Non-pigmented ciliary epithelial cell (primary cell): Measurements from ENCODE around the gene CYBC1.
"Not testable (repeated sequence)": the region's sequence is repeated elsewhere in the genome, so short reads cannot be mapped to it uniquely, and the experiment has no call there.

Experiments
- DNase-seq: peaks from one replicate; pipeline ENCODE4 v3.0.0-alpha.2; 2010; ENCODE audit warnings: low read depth

CYBC1 gene

DNA sequence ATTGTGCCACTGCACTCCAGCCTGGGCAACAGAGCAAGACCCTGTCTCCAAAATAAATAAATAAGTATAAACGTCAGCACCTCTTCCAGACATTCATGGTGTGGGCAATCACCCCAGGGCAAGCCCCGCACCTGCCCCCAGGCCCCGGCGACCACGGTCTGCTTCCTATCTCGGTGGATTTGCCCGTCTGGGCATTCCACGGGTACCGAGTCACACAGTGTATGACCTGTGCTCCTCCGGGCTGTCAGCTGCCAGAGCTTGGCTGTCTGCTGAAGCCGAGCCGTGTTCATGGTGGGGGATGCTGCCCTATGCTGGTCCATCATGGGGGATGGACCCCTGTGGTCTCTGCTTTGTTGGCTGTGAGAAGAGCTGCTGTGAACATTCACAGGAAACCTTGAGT, 15.4 kb downstream of the CYBC1 start:
- DNase-seq: no peak

DNA sequence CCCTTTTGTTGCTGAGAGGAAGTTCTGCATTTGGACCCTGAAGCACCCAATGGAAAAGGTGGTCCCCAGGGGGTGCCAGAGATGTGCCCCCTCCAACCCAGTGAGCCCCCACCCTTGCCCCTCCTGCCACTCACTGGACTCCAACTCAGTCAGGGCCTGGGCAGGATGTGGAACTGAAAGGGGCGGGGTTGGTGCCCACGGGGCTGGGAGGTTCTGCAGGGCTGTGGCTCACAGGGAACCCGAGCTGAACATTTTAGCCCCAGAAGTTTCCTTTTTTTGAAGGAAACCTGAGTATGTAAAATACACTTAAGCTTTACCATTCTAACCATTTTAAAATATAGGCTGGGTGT, 16.4 kb downstream of the CYBC1 start:
- no peak for DNase-seq

DNA sequence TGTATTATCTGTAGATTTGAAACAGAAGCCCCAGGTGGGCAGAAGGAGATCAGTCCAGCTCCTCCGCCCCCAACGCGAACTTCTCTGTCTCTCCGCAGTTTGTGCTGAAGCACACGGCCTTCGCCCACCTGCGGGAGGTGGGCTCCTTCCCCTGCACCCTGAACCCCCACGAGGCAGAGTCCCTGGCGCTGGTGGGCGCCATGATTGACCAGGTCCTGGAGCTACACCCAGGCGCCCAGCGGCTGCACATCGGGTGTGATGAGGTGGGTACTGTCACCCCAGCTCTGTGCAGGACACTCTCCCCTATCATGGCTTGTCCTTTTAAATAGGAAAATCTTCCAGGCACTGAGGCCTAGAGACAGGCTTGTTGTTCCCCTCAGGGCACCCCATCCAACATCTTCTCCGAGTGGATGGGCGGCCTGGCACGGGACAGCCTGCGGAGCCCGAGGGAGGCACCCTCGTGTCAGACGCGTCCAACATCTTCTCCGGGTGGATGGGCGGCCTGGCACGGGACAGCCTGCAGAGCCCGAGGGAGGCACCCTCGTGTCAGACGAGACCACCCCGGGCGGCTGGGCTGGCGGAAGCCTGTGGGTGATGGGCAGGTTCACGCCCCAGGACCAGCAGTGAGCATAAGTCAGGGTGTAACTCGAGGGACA, 16.9 kb downstream of the CYBC1 start:
- DNase-seq: no peak

DNA sequence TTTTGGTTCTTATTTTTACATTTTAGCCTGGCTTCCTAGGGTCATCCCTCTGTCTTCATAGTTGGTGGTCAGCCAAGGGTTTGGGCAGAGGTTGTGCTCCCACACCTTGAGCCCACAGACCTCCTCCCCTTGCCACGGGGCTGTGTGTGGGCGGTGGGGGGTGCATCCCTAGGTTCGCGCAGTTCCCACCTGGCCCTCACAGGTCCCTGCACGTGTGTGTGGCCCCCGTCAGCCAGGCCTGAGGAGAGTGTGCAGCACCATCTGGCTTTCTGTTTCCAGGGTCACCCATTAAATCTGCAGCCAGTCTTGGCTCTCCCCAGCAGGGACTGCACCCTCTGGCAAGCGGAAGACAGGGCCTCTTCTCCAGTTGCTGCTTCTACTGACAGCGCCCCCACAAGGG, 18.5 kb downstream of the CYBC1 start:
- DNase-seq: no peak

DNA sequence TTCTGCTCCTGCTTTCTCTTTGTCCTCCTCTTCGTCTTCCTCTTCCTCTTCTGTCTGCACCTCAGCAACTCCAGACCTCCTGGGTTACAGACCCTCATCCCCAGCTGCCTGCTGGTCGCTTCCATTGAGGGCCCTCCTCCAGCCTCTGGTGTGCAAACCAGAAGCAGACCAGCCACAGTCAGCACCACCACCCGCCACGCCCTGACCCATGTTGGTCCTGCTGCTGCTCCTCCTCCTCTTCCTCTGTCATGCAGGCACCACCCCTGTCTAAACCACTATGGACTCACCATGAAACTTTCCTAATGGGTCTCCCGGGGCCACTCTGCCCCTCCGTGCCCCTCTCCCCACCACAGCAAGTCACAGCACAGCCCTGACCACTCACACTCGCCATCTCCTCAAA, 20.7 kb downstream of the CYBC1 start:
- DNase-seq: no peak

DNA sequence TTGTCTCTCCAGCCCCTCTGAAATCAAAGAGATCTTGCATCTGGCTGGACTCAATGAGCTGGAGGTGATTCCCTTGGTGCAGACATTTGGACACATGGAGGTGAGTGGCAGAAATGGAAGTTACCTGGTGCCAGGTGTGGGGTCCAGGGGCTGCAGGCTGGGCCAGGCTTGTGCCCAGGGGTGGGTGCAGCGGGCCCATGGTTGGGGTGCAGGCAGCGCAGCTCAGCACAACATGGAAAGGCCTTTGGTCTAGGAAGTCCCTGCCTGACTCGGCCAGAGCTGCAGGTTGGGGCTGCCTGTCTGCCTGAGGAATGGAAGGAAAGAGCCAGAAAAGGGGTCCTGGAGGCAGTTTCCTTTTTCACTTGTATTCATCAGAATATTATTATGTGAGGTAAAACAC, 22.0 kb downstream of the CYBC1 start:
- no peak for DNase-seq

DNA sequence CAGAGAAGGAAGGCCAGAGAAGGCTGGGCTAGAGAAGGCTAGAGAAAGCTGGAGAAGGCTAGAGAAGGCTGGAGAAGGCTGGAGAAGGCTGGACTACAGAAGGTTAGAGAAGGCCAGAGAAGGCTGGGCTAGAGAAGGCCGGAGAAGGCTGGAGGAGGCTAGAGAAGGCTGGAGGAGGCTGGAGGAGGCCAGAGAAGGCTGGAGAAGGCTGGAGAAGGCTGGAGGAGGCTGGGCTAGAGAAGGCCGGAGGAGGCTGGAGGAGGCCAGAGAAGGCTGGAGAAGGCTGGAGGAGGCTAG, 25.7 kb downstream of the CYBC1 start:
- no peak for DNase-seq

DNA sequence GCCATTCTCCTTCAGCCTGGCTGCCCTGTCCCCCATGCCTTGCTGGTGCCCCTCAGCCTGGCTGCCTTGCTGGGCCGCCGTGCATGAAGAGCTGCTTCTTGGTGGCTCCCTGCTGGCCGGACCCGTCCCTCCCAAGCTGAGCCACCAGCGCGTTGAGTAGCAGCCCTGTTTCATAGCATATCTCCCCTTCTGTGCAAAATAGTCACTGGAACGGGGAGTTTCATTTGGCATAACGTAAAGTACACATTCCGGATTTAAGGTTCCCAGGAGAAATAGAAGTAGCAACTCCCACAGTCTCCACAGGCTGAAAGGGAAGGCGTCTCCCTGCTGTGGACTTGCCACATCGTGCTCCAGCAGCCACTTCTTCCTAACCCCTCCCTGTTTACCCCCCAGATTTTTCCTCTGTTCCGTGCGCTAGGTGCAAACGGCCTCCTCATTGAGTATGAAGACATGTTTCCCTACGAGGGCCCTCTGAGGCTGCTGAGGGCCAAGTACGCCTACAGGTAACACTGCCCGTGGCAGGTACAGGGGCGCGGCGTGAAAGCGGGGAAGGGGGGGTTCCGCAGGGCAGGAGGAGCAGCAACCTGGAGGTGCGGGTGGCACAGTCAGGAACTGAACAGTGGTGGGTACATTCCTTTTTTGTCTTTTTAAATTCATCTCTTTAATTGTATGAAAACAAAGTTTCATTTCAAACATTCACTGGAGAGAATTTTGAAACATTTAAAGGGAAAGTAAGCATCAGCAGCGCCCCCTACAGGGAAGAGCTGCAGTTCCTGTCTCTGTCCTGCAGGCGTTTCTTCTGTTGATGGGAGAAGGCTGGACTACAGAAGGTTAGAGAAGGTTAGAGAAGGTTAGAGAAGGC, 26.3 kb downstream of the CYBC1 start:
- no peak for DNase-seq

DNA sequence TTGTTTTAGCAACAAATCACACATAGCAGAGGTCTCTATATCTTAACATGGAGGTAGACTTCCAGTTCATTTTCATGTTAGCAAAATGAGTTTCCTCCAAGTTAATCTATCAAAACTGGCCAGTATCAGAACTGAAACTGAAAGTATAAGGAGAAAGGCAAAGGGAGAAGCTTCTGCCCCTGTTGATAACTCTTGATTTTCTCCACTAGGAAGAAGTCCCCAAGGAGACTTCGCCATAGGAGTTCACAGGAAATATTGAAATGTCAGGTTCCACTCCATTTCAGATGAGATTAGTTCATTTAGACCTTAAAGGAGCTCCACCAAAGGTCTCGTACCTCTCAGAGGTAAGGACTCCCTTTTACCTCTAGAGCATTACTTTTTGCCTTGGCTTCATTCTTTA, 31.0 kb downstream of the CYBC1 start:
- no peak for DNase-seq

DNA sequence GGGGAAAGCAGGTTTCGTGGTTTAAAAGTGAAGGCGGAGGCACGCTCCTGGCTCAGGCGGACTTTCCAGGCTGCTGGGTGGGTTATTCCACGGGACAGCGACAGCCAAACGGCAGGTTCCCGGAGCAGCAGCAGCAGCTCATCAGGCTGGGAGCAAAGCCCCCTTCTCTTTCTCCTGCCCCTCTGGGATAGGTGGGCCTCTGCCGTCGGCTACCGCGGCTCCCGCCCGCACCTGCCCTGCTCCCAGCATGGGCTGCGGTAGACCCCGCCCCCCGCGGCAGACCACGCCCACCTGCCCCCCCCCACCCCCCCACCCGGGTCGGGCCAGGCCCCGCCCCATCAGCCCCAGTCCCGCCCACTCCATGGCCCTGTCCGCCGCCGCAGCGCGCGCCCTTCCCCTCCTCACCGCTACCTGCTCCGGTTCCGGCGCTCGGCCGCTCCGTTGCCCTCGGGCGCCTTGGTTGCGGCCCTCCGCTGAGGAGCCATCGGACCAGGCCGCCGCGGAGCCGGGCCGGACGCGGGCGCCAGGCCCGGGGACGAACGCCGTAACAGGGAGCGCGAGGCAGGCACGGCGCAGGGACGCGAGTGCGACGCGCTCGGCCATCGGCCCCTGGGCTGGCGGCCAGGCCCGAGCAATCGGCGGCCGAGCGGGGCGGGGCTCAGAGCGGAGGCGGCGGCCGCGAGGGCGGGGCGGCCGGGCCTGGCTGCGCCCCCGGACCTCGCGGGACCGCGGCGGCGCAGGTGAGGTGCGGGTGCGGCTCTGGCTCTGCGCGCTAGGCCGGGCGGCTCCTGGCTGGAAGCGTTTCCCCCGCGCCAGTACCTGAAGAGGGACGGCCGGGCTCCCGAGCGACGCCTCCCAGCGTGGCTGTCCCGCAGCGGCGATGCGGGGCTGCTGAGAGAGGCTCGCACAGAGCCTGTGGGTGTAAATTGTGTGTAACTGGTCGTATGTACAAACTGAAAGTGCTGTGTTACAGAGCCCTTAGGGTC, 32.3 kb downstream of the CYBC1 start, which contains the start of the genes HEXD and OGFOD3:
Gene HEXD, plus strand, starts transcription at position 347 of the 986 bp plus-strand sequence. CDS start 1,453 bp downstream, outside the sequence.
Gene OGFOD3, minus strand, starts transcription at position 586 of the 986 bp plus-strand sequence. Its CDS starts 101 bp downstream, at position 485.
- DNase-seq: no peak

DNA sequence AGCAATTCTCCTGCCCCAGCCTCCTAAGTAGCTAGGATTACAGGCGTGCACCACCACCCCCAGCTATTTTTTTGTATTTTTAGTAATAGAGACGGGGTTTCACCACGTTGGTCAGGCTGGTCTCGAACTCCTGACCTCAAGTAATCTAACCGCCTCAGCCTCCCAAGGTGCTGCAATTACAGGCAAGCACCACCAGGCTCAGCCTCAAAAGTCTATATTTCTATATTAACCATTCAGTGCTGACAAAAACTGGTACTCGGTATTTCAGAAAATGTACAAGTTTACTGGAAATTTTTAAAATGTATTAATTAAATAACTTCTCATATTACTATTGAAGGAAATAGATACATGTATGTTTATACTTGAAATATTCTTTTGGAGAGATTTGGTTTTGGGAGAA, 33.8 kb downstream of the CYBC1 start:
- DNase-seq: no peak

DNA sequence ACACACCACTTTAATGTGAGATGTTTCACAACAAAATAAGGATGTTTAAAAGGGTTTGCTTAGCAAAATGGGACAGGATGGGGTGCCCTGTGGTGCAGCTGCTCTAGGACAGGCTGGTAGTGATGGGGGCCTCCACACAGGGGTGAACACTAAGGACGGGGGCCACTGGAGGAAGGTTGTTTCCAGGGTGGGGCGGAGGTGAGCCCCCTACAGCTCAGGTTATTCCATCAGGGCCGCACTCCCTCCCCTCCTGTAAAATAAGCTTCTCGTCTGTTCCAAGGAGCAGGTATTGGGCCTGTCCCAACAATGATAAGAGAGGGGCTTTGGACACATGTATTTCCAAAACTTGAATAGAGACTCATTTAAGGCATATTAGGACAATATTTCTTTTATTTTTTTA, 34.3 kb downstream of the CYBC1 start:
- DNase-seq: no peak

DNA sequence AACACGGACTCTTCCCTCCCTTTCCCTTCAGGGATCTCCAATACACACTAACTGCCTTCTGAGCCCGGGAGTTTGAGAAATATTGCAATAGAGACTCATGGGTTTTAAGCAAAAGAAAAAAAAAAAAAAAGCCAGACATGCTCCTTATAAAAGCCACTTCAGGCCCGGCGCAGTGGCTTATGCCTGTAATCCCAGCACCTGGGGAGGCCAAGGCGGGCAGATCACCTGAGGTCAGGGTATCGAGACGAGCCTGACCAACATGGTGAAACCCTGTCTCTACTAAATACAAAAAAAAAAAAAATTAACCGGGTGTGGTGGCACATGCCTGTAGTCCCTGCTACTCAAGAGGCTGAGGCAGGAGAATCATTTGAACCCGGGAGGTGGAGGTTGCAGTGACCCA, 34.8 kb downstream of the CYBC1 start:
- DNase-seq: no peak

DNA sequence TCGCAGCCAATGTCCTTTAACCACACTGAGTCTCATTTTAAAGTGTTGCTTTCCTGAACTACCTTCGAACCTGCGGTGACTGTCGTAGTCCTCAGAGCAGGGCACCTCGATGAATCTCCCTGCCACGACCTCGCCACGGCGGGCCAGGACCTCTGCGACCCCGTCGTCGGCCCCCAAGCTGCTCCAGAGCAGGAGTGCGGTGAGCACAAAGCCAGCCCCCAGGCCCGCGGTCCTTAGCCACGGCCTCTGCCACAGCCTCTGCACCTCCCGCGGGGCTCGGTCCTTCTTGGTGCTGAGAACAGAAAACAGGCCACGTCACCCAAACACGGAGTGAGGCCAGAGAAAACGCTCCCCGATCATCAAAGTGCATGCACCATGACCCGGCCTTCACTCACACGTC, 35.2 kb downstream of the CYBC1 start:
- DNase-seq: no peak

DNA sequence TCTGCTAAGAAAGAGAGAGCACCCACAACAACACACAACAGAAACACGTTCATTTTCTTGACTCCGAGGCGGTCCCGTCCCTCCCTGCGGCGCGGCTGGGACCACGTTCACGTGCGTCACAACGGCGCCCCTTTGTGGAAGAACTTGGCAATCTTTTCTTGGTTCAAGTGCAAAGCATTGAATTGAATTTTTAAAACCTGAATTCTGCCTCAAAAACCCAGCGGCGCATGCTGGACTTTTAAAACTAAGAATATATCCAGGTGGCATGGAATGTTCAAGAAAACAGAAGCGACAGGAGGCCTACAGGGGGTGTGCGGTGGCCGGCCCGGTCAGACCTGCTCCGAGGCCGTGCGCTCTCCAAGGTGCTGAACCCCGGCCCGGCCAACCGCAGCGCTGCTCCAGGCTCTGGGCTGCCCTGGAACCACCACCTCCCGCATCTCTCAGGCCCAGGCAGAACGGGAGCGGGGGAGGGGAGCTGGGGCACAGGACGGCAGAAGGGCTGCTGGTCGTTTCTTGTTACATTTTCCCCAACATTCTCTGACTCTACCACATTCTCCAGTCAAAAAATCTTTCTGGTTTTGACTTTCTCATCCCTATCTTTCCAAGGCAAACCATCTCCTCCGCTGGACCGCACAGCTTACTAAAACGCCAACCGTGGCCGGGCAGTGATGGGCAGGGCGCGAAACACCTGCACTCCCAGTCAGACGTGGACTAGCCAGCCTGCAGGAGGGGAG, 35.8 kb downstream of the CYBC1 start:
- DNase-seq: no peak

DNA sequence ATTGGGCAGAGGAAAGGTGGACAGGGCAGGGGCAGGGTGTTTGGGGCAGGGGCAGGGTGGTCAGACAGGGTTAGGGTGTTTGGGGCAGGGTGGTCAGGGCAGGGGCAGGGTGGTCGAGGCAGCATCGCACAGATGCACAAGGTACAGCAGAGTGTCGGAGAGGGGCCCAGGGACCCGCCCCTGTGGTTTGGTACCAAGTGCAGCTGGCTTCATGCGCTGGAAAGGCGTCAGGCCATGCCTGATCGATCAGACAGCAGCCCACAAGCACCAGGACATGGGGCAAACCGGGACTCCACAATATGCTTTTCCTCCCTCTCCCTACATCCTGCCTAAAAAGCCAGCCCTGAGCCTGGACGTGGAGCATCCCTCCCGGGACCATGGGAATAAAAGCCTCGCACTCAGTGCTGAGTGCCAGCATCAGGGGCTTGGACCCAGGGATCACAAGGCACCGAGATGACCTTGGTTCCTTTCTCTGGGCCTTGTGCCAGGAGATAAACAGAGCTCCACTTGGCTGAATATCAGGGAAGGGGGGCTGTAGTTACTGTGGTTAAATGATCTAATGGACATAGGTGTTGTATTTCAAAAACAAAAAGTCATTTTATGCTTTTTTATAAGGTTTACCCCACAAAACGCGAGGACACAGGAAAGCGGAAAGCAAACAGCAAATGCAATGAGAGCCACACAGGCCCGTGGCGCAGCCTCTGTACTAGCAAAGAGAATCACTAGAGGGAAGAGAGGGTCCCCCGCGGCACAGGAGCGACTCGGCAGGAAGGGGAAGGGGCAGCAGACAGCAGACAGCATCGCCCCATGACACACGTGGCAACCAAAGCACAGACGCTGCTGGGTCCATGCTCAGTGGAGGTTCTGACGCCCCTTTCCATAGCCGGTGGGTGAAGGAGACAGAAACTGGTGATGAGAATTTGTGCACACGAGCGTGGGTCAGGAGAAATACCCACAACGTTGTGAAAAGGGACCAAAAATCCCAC, 37.7 kb downstream of the CYBC1 start:
- DNase-seq: no peak

DNA sequence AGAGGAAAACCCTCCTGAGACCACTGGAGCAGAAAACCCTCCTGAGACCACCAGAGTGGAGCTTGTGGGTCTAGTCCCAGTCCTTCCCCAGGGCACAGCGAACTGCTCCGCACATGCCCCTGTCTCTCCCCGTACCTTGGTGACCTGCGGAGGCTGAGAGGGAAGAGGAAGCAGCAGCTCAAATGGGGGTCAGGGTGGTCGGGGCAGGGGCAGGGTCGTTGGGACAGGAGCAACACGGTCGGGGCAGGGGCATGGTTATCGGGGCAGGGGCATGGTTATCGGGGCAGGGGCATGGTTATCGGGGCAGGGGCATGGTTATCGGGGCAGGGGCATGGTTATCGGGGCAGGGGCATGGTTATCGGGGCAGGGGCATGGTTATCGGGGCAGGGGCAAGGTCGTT, 38.5 kb downstream of the CYBC1 start:
- DNase-seq: not testable (repeated sequence)

DNA sequence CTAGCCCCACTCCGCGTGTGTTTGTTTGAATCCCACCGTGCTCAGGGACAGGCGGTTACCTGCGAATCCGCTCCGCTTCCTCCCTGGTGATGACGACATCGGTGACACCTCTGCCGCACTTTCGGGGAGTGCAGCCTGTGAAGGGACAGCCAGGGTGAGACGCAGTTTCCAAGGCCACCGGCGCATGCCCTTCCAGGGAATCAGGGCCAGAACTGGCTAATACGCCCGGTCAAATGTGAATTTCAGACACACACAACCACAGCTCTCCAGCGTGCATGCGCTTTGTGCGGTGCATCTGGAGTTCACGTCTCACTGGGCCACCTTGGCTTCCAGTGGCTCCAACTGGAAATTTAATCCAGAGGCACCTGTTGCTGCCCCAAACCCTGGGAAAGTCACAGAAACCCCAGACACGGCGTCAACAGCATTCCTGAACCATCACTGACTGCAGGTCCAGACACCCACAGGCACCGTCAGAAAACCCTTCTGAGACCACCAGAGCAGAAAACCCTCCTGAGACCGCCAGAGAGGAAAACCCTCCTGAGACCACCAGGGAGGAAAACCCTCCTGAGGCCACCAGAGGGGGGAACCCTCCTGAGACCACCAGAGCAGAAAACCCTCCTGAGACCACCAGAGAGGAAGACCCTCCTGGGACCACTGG, 39.0 kb downstream of the CYBC1 start:
- no peak for DNase-seq

DNA sequence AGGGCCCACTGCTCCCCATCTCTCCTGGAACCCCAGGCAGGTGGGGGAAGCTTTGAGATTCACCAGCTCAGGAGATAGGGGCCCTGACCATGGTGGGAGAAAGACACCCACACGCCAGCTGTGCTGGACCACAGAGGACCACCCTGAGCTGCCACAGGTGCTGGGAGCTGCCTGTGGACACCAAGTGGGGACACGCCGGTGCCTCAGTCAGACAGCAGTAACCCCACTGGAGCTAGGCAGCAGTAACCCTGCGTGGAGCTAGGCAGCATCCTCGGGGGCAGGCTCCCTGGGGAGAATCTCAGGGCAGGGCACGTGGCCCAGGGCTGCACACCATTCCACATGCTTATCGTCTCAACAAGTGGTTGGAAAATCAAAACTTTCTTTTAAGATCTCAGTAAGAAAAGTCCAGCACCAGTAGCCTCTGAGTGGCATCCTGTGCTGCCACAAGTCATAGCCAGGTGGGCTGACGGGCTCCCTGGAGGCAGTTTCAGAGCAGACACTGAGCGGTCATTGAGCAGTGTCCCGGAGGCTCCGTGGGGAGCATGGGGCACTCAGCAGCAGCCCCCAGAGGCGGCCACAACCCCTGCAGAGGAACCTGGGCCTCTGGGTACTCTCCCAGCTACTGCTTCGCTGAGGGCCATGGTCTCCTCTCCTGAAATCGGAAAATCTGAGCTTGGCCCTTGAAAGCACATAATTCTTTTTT, 40.4 kb downstream of the CYBC1 start:
- DNase-seq: no peak
